H1 (cell line): ENCODE measurements around the gene ELAVL1. TPM values are rescaled to one million over a fixed set of nuclear protein-coding genes. Genes with fewer than 3 reads are reported as not detected.

ENCODE experiments used
- CTCF ChIA-PET: fragments of 300-600 bp; sonication (Branson Sonifier 250); formaldehyde crosslinking; loops from one replicate; lab custom pipeline; 2021; ENCODE audit not compliant: partially characterized antibody; lab: Charles Lee
- POLR2A ChIA-PET: fragments of 300-600 bp; sonication (Branson Sonifier 250); formaldehyde crosslinking; loops from one replicate; lab custom pipeline; 2021; ENCODE audit warnings: inconsistent platforms; ENCODE audit not compliant: partially characterized antibody; lab: Charles Lee
- DNase-seq, 2 experiments: peaks; one replicate each; pipeline versions ENCODE4 v3.0.0 to v3.0.0-alpha.2; 2010 to 2022; ENCODE audit warnings: low spot score in 2 of 2, low read depth in 1 of 2, mixed read lengths in 1 of 2
- FAIRE-seq: peaks from 2 replicates; lab custom pipeline; 2011; peaks lifted over from hg19 to GRCh38; lab: Jason Lieb, UNC
- H2AFZ ChIP-seq: 2 replicates; pipeline ENCODE4 v1.8.1; 2012; ENCODE audit warnings: low read length, inconsistent platforms
- H2AK5ac ChIP-seq: 2 replicates; pipeline ENCODE4 v1.6.1; 2013; ENCODE audit warnings: low read depth, low read length
- H2BK120ac ChIP-seq: replicated peaks from 2 replicates; pipeline ENCODE3; 2013; ENCODE audit warnings: low read depth, low read length, inconsistent platforms
- H2BK12ac ChIP-seq: 2 replicates; pipeline ENCODE4 v1.6.1; 2013; ENCODE audit warnings: low read depth, low read length
- H2BK15ac ChIP-seq: 2 replicates; pipeline ENCODE4 v1.6.1; 2013; ENCODE audit warnings: low read length
- H2BK20ac ChIP-seq: 2 replicates; pipeline ENCODE4 v1.6.1; 2013; ENCODE audit warnings: low read length
- H2BK5ac ChIP-seq: 2 replicates; pipeline ENCODE4 v1.6.1; 2013; ENCODE audit warnings: low read depth, low read length
- H3K14ac ChIP-seq: 2 replicates; pipeline ENCODE4 v1.6.1; 2013; ENCODE audit warnings: inconsistent platforms; ENCODE audit not compliant: insufficient read length
- H3K18ac ChIP-seq: 2 replicates; pipeline ENCODE4 v1.6.1; 2013; ENCODE audit warnings: low read length; ENCODE audit errors: extremely low read depth
- H3K23ac ChIP-seq: 2 replicates; pipeline ENCODE4 v1.6.1; 2013; ENCODE audit warnings: inconsistent platforms; ENCODE audit not compliant: insufficient read length
- H3K23me2 ChIP-seq: 2 replicates; pipeline ENCODE4 v1.6.1; 2013; ENCODE audit warnings: low read depth, low read length
- H3K27ac ChIP-seq: 2 replicates; pipeline ENCODE4 v1.6.1; 2011; ENCODE audit warnings: low read depth, low read length, inconsistent platforms
- H3K27me3 ChIP-seq, 4 experiments: replicated peaks in 1 of 4; 1 replicate in 1 of 4; 2 replicates in 3 of 4; pipeline versions ENCODE4 v1.6.1 to v1.8.1; 2011 to 2013; ENCODE audit warnings: low read length in 3 of 4, mild to moderate bottlenecking in 3 of 4, inconsistent platforms in 2 of 4, mixed read lengths in 2 of 4, moderate library complexity in 1 of 4; ENCODE audit not compliant: control insufficient read depth in 3 of 4, insufficient read depth in 3 of 4; ENCODE audit errors: extremely low read depth in 1 of 4
- H3K36me3 ChIP-seq, 4 experiments: 2 replicates each; pipeline versions ENCODE4 v1.6.1 to v1.8.1; 2011 to 2013; ENCODE audit warnings: mild to moderate bottlenecking in 4 of 4, low read length in 3 of 4, moderate library complexity in 2 of 4, control low read depth in 1 of 4, inconsistent platforms in 1 of 4; ENCODE audit not compliant: insufficient read depth in 4 of 4, control insufficient read depth in 2 of 4
- H3K4ac ChIP-seq: replicated peaks from 2 replicates; pipeline ENCODE3; 2013; ENCODE audit warnings: low read length, low read depth, mixed read lengths, inconsistent platforms; ENCODE audit not compliant: insufficient read length
- H3K4me1 ChIP-seq, 4 experiments: replicated peaks in 1 of 4; 1 replicate in 1 of 4; 2 replicates in 3 of 4; pipeline versions ENCODE4 v1.6.1 to v1.8.1; 2011 to 2013; ENCODE audit warnings: low read length in 3 of 4, inconsistent platforms in 2 of 4, mixed read lengths in 1 of 4; ENCODE audit not compliant: insufficient read depth in 4 of 4, control insufficient read depth in 3 of 4
- H3K4me2 ChIP-seq, 2 experiments: 2 replicates each; pipeline versions ENCODE4 v1.6.1 to v1.8.1; 2011 to 2013; ENCODE audit warnings: low read depth in 2 of 2, low read length in 2 of 2, control low read depth in 1 of 2, inconsistent platforms in 1 of 2, mild to moderate bottlenecking in 1 of 2; ENCODE audit not compliant: insufficient read depth in 1 of 2
- H3K4me3 ChIP-seq, 4 experiments: fragments of 200-600, 300-600 bp in 1 of 4; sonication (generic), shearing (Covaris generic), sonication (Bioruptor Twin) in 1 of 4; 2 replicates each; pipeline versions ENCODE4 v1.5.1 to v1.8.1; 2011 to 2016; ENCODE audit warnings: low read length in 4 of 4, low read depth in 3 of 4, control low read depth in 2 of 4, inconsistent platforms in 2 of 4, mild to moderate bottlenecking in 2 of 4, mixed read lengths in 1 of 4, moderate library complexity in 1 of 4; ENCODE audit not compliant: insufficient read depth in 2 of 4; ENCODE audit errors: extremely low read depth in 1 of 4
- H3K56ac ChIP-seq: replicated peaks from 2 replicates; pipeline ENCODE3; 2013; ENCODE audit warnings: low read depth, mild to moderate bottlenecking, mixed read lengths, low read length, inconsistent platforms; ENCODE audit not compliant: insufficient read length
- H3K79me1 ChIP-seq: 2 replicates; pipeline ENCODE4 v1.6.1; 2013; ENCODE audit warnings: low read depth, low read length, control low read depth
- H3K79me2 ChIP-seq, 2 experiments: 2 replicates each; pipeline versions ENCODE4 v1.6.1 to v1.8.1; 2012 to 2013; ENCODE audit warnings: low read length in 2 of 2, mild to moderate bottlenecking in 2 of 2, inconsistent platforms in 1 of 2; ENCODE audit not compliant: insufficient read depth in 2 of 2, control insufficient read depth in 1 of 2
- H3K9ac ChIP-seq, 4 experiments: replicated peaks in 1 of 4; 1 replicate in 1 of 4; 2 replicates in 3 of 4; pipeline versions ENCODE4 v1.6.1 to v1.8.1; 2011 to 2013; ENCODE audit warnings: low read depth in 3 of 4, low read length in 3 of 4, control low read depth in 2 of 4, mild to moderate bottlenecking in 2 of 4, moderate library complexity in 2 of 4, inconsistent platforms in 1 of 4; ENCODE audit errors: extremely low read depth in 1 of 4
- H3K9me3 ChIP-seq, 2 experiments: 2 replicates each; pipeline versions ENCODE4 v1.6.1 to v1.8.1; 2012 to 2013; ENCODE audit warnings: mild to moderate bottlenecking in 2 of 2, moderate library complexity in 2 of 2, control low read depth in 1 of 2, inconsistent platforms in 1 of 2, low read depth in 1 of 2, low read length in 1 of 2, mixed read lengths in 1 of 2; ENCODE audit not compliant: insufficient read depth in 2 of 2
- H4K20me1 ChIP-seq, 2 experiments: replicated peaks in 1 of 2; 2 replicates each; pipeline versions ENCODE3 to v1.8.1; 2011 to 2013; ENCODE audit warnings: inconsistent platforms in 2 of 2, low read length in 2 of 2, mild to moderate bottlenecking in 1 of 2; ENCODE audit not compliant: insufficient read depth in 2 of 2, control insufficient read depth in 1 of 2
- H4K5ac ChIP-seq: 2 replicates; pipeline ENCODE4 v1.6.1; 2013; ENCODE audit warnings: low read length, low read depth, mixed read lengths, inconsistent platforms; ENCODE audit not compliant: insufficient read length
- H4K8ac ChIP-seq: 2 replicates; pipeline ENCODE4 v1.8.0; 2013; ENCODE audit warnings: mild to moderate bottlenecking, moderate library complexity, low read length, inconsistent platforms; ENCODE audit not compliant: insufficient read depth; ENCODE audit errors: extremely low read depth
- H4K91ac ChIP-seq: replicated peaks from 2 replicates; pipeline ENCODE3; 2013; ENCODE audit warnings: low read length, mixed read lengths, inconsistent platforms; ENCODE audit not compliant: insufficient read length
- ASH2L ChIP-seq: fragments of 200-600, 300-600 bp; sonication (generic); IDR thresholded peaks from one replicate; pipeline ENCODE4 v1.7.1; 2017; ENCODE audit warnings: low read length
- BCL11A ChIP-seq, 2 experiments: IDR thresholded peaks; one replicate each; pipeline ENCODE4 v1.6.1; 2011; ENCODE audit warnings: low read depth in 2 of 2, low read length in 2 of 2, mild to moderate bottlenecking in 2 of 2
- CEBPB ChIP-seq: IDR thresholded peaks from 2 replicates; pipeline ENCODE4 v1.6.1; 2012; ENCODE audit warnings: low read depth, low read length
- CHD2 ChIP-seq: IDR thresholded peaks from 2 replicates; pipeline ENCODE4 v1.6.1; 2012; ENCODE audit warnings: low read length, improper control_type of control experiment
- CREB1 ChIP-seq: IDR thresholded peaks from 2 replicates; pipeline ENCODE4 v1.6.1; 2012; ENCODE audit warnings: inconsistent platforms
- CTBP2 ChIP-seq: IDR thresholded peaks from 2 replicates; pipeline ENCODE4 v1.7.0; 2011; ENCODE audit warnings: borderline replicate concordance, mild to moderate bottlenecking, moderate library complexity, mixed read lengths, low read length; ENCODE audit not compliant: insufficient read depth, insufficient read length
- EGR1 ChIP-seq: IDR thresholded peaks from 2 replicates; pipeline ENCODE4 v1.6.1; 2011; ENCODE audit warnings: low read depth, low read length, borderline replicate concordance
- EP300 ChIP-seq, 2 experiments: IDR thresholded peaks; 1 replicate in 1 of 2; 2 replicates in 1 of 2; pipeline ENCODE4 v1.6.1; 2011 to 2012; ENCODE audit warnings: low read depth in 2 of 2, low read length in 2 of 2, mild to moderate bottlenecking in 2 of 2, borderline replicate concordance in 1 of 2, inconsistent platforms in 1 of 2, moderate library complexity in 1 of 2
- EZH2 ChIP-seq: fragments of 200-600 bp; sonication (generic); IDR thresholded peaks from 2 replicates; pipeline ENCODE4 v1.7.1; 2012; ENCODE audit warnings: low read depth, mild to moderate bottlenecking, moderate library complexity, low read length, inconsistent platforms; ENCODE audit not compliant: severe bottlenecking
- POLR2AphosphoS5 ChIP-seq: IDR thresholded peaks from 2 replicates; pipeline ENCODE4 v1.6.1; 2011; ENCODE audit warnings: low read depth, low read length
- POU5F1 ChIP-seq: IDR thresholded peaks from 2 replicates; pipeline ENCODE4 v1.6.1; 2011; ENCODE audit warnings: low read depth, mild to moderate bottlenecking, low read length, moderate library complexity
- RBBP5 ChIP-seq: IDR thresholded peaks from 2 replicates; pipeline ENCODE4 v1.7.1; 2012; ENCODE audit warnings: low read depth, mild to moderate bottlenecking, inconsistent platforms, low read length, moderate library complexity, borderline replicate concordance
- SIX5 ChIP-seq: IDR thresholded peaks from 2 replicates; pipeline ENCODE4 v1.6.1; 2011; ENCODE audit warnings: mild to moderate bottlenecking, low read depth, low read length
- SP4 ChIP-seq: IDR thresholded peaks from 2 replicates; pipeline ENCODE4 v1.6.1; 2012; ENCODE audit warnings: low read length, inconsistent platforms
- SRF ChIP-seq: IDR thresholded peaks from 2 replicates; pipeline ENCODE4 v1.6.1; 2011; ENCODE audit warnings: mild to moderate bottlenecking, low read depth, low read length, moderate library complexity
- WGBS, 2 experiments: shearing (Covaris generic) in 1 of 2; methylation state at CpG; one replicate each; pipeline versions ENCODE4 v1.1.6 to v1.1.7; 2013 to 2015; ENCODE audit warnings: low lambda C conversion rate in 2 of 2, mixed read lengths in 2 of 2, inconsistent platforms in 1 of 2, low coverage in 1 of 2, missing lambda C conversion rate in 1 of 2; ENCODE audit not compliant: insufficient replicate concordance in 2 of 2, insufficient coverage in 1 of 2, insufficient read length in 1 of 2; ENCODE audit errors: extremely low coverage in 1 of 2, missing lambda C conversion rate in 1 of 2; 5-methylcytosine and 5-hydroxymethylcytosine counted together
- polyA plus RNA-seq, 7 experiments: library from polyadenylated mRNA; depleted of rRNA in 3 of 7; stranded (reverse) in 5 of 7; unstranded in 2 of 7; fragments of >200 nt in 5 of 7; fragments of 200-250 nt in 2 of 7; gene quantifications; 1 replicate in 5 of 7; 2 replicates in 1 of 7; 4 replicates in 1 of 7; pipeline versions ENCODE4 v1.2.1 to v1.2.3, GENCODE V29; 2011 to 2013; ENCODE audit warnings: missing spikeins in 2 of 7, mixed read lengths in 2 of 7
- total RNA-seq: library from RNA; stranded (reverse); fragmentation: NEBNext Ultra II Directional; extraction: Animal tissue kit (Norgen Biotek cat#: 25700); gene quantifications from 2 replicates; pipeline ENCODE4 v1.2.1, GENCODE V29; 2021

Gene ELAVL1
- total and polyA plus RNA-seq, 2 of the 8 experiments (the other 6 are each of a cell fraction or from before 2014, with no cell fraction given): 56.7 to 163 TPM

- Histone ChIP-seq H3K36me3 (peaks cover 18 to 33% (median 23%) of the 10 kb centered on the region in 4 experiments; a peak in 7 of 8 replicates), H3K27ac (no peak overlapping the region), H4K91ac (no peak overlapping the region), H3K79me1 (peaks cover 20% of the 10 kb centered on the region), H4K8ac (no peak overlapping the region), H3K23me2 (no peaks in the 10 kb centered on the region), H3K4me1 (peaks cover 0 to 6% (median 1%) of the 10 kb centered on the region in 4 experiments; a peak in 4 of 7 replicates), H3K4ac (no peak overlapping the region), H3K56ac (no peak overlapping the region), H3K14ac (no peak overlapping the region), H3K18ac (no peak overlapping the region), H2BK15ac (no peak overlapping the region), H2AFZ (no peak overlapping the region), H3K9me3 (no peaks in the 10 kb centered on the region), H2BK12ac (no peak overlapping the region), H2BK120ac (no peak overlapping the region), H3K79me2 (peaks cover 52 to 88% of the 10 kb centered on the region in 2 experiments), H2AK5ac (no peak overlapping the region), H2BK20ac (no peak overlapping the region), H4K20me1 (peaks cover 42 to 62% of the 10 kb centered on the region in 2 experiments), H3K4me3 (no peak overlapping the region), H3K4me2 (no peak overlapping the region), H4K5ac (no peak overlapping the region), H3K9ac (no peak overlapping the region), H3K23ac (no peak overlapping the region), H3K27me3 (no peaks in the 10 kb centered on the region), H2BK5ac (no peak overlapping the region)
- FAIRE-seq (no peak), DNase-seq (no peak)
- POLR2A ChIA-PET: interaction anchor here (0.8 kb wide), 1 partner anchor 14 kb away, joined by 3 read pairs; no protein-coding TSS in a partner anchor
- WGBS, 2 experiments: 90% methylated on average over 11 of the region's 11 CpGs; no CpG with 5 or more reads in 1 of the 2 experiments
- TF ChIP-seq EP300 (IDR thresholded peaks at IDR 0.05; ENCODE audit: borderline replicate concordance in 1 of 2, low read depth in 2 of 2, low read length in 2 of 2) (no peak), SIX5 (no peak), SRF (no peak), CEBPB (no peak), EZH2 (no peak), BCL11A (IDR thresholded peaks at IDR 0.05; ENCODE audit: low read depth in 2 of 2, low read length in 2 of 2) (no peak), ASH2L (no peak), CREB1 (no peak), POU5F1 (no peak), EGR1 (no peak), CHD2 (no peak), CTBP2 (no peak), RBBP5 (no peak), POLR2AphosphoS5 (no peak), SP4 (no peak)
- CTCF ChIA-PET: interaction anchor here (1.1 to 3.2 kb wide), 5 partner anchors 8 to 23 kb away, joined by 3 to 12 read pairs (median 4); no protein-coding TSS in a partner anchor
Measured at GRCh38 chr19:7993560-7993959, 11.9 kb downstream of the ELAVL1 start.
